NCI-H1417 (cell line): ENCODE results near the gene OSBPL1A.
"Not testable (repeated sequence)": the region's sequence is repeated elsewhere in the genome, so short reads cannot be mapped to it uniquely, and the experiment has no call there.

Experiments used
- DNase-seq, 3 experiments: peaks; one replicate each; lab custom pipeline; 2025; lab: John Stamatoyannopoulos, UW

The OSBPL1A gene

GRCh38 chr18:24397131-24397693 lies 412 bp downstream of the OSBPL1A start:
- peak in 2 of 3 experiments; percentile 69 to 89 for DNase-seq

- no peak for DNase-seq
These were observed 1.5 kb downstream of the OSBPL1A start for GRCh38 chr18:24396082-24396633.

DNA sequence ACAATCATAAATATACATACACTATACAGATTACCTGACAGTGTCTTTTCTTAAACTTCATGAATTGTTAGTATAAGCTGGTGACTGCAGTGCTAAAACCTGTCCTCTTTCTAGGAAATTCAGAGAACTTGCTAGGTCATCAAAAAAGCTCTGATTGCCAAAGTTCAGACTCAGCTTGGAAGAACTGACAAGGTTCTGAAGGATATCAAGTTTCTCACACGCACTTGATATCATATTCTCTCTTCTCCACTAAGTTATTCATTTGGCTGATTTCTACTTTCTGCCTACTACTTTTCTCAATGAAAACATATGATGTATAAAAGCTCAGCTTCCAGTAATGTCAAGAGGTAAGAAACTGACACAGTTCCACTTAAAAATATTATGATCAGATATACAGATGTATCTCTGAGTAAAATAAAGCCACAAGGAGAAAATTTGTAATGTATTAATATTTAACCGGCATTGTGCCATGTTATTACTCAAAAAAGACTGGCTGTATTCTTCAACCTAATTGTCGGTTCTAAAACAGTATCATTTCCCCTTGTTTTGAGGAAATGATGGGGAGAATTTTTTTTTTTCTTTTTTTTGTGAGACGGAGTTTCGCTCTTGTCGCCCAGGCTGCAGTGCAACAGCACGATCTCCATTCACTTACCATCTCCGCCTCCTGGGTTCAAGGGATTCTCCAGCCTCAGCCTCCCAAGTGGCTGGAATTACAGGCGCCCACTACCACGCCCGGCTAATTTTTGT lies 2.4 kb downstream of the OSBPL1A start:
- no peak for DNase-seq

- DNase-seq: no peak
These were observed 8.7 kb downstream of the OSBPL1A start for GRCh38 chr18:24388957-24389356.

- DNase-seq: no peak
These were observed 10.9 kb downstream of the OSBPL1A start for GRCh38 chr18:24386681-24387080.

- DNase-seq: no peak
These were observed 16.5 kb downstream of the OSBPL1A start for GRCh38 chr18:24381126-24381525.

GRCh38 chr18:24380163-24380747 lies 17.4 kb downstream of the OSBPL1A start:
- no peak for DNase-seq

GRCh38 chr18:24378598-24378997 lies 19.0 kb downstream of the OSBPL1A start:
- no peak for DNase-seq

- not testable (repeated sequence) for DNase-seq
These were observed 21.1 kb downstream of the OSBPL1A start for GRCh38 chr18:24376531-24376930.

- DNase-seq: no peak
These were observed 24.3 kb downstream of the OSBPL1A start for GRCh38 chr18:24373328-24373727.

DNA sequence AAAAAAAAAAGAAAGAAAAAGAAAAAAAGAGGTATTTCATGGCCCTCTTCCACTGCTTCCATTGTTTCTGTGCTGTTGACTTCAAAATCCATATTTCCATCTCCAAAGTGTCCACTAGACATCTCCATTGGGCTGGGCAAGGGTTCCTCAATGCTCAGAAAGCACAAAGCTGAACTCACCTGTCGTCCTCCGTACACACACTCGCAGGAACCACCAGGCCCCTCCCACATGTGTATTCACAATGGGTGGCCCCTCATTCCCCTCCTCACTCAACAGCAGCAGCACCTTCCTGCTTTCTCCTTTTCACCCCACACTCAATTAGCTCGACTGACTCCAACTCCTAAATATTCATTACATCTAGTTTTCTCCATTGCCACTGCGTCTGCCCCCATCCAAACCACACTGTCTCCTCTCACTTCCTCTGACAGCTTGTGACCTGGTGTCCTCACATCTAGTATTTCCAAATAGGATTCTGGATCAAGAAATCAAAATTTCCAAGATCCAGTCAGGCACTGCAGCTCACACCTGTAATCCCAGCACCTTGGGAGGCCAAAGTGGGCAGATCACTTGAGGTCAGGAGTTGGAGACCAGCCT lies 25.2 kb downstream of the OSBPL1A start:
- DNase-seq: no peak

DNA sequence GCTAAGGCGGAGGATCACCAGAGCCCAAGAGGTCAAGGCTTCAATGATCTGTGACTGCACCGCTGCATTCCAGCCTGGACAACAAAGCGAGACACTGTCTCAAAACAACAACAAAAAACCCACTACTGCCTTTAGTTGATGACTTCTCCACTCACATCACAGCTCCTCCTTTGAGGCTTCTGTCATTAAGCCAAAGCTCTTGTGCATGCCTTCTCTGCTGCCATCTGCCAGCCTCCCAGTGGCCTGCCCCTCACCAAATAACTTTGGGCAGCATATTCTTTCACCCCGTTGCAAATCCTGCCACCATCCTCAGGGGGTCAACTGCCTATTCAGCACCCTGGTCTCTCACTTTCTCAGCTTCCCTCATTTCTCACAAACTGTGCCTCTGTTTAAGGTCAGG lies 27.5 kb downstream of the OSBPL1A start:
- DNase-seq: no peak

- DNase-seq: peak in 2 of 3 experiments; percentile 10 to 50
These were observed 28.2 kb downstream of the OSBPL1A start for GRCh38 chr18:24369426-24369825.

- no peak for DNase-seq
These were observed 28.9 kb downstream of the OSBPL1A start for GRCh38 chr18:24368749-24369148.

DNA sequence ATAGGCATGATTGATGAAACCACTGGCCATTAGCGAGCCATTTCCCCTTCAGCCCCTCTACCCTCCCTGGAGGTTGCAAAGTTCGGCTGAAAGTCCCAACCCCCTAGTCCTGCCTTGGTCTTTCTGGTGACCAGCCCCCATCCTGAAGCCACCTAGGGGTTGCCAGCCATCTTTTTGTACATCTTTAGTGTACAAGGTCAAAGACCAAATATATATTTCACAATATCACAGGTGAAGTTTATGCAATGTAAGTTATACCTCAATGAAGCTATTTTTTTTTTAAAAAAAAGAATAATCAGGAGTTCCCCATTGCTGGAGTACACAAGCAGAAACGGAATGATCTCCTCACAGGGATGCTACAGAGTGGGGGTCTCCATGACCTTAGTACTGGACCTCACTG lies 31.3 kb downstream of the OSBPL1A start:
- DNase-seq: no peak

GRCh38 chr18:24364177-24364576 lies 33.4 kb downstream of the OSBPL1A start:
- DNase-seq: no peak

GRCh38 chr18:24362757-24363156 lies 34.9 kb downstream of the OSBPL1A start:
- DNase-seq: no peak

GRCh38 chr18:24359787-24360530 lies 37.7 kb downstream of the OSBPL1A start:
- DNase-seq: peak; percentile 26 to 79 (median 41)

- no peak for DNase-seq
These were observed 43.3 kb downstream of the OSBPL1A start for GRCh38 chr18:24354278-24354677.

- DNase-seq: no peak
These were observed 51.4 kb downstream of the OSBPL1A start for GRCh38 chr18:24346254-24346653.

DNA sequence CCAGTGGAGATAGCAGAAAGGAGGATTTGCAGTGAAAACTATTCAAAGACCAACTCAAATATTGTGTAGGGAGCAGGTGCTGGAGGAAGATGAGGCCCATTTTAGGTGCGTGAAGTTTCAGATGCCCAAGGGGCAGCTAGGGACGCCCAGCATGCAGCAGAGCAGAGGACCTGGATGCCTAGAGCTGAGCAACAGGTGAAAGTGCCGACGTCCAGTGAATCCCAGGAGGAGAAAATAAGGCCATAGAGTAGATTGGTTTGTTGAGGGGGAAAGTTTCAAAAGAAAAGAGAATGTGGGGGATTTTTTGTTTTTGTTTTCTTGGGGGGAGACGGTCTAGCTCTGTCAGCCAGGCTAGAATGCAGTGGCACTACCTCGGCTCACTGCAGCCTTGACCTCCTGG lies 53.1 kb downstream of the OSBPL1A start:
- no peak for DNase-seq

DNA sequence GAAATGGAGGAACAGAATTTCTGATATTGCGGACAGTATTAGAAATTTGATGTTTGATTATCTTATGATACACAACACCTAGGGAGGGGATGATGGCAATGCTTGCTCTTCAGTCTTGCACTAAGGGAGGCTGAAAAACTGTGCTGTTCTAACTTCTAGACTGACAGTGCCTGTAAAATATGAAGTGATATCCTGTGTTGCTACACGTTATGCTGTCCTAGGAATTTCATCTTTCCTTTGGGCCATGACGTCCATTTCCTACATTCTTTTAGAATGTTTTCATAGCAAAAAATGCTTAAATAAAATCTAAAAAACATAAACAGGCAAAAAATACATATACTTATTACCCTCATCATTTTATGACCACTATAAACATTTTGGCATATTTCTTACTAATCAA lies 55.3 kb downstream of the OSBPL1A start:
- DNase-seq: no peak
